ENCODE results near the gene NEK1.
A peak's percentile ranks its signal among the peaks of the same experiment; 100 is the strongest.

The NEK1 gene

GRCh38 chr4:169420291-169420690 lies 192.1 kb downstream of the NEK1 start:
- no peak for DNase-seq (ENCODE audit: low read depth in 2 of 2)

- no peak for DNase-seq (ENCODE audit: low read depth in 2 of 2)
These were observed 193.5 kb downstream of the NEK1 start for GRCh38 chr4:169418846-169419245.

GRCh38 chr4:169417629-169418282 lies 194.6 kb downstream of the NEK1 start:
- no peak for DNase-seq (ENCODE audit: low read depth in 2 of 2)

- no peak for DNase-seq (ENCODE audit: low read depth in 2 of 2)
These were observed 195.4 kb downstream of the NEK1 start for GRCh38 chr4:169416997-169417396.

GRCh38 chr4:169416461-169416860 lies 195.9 kb downstream of the NEK1 start:
- DNase-seq (ENCODE audit: low read depth in 2 of 2): no peak

GRCh38 chr4:169414913-169415312 lies 197.5 kb downstream of the NEK1 start:
- no peak for DNase-seq (ENCODE audit: low read depth in 2 of 2)

- DNase-seq (ENCODE audit: low read depth in 2 of 2): no peak
These were observed 200.3 kb downstream of the NEK1 start for GRCh38 chr4:169412046-169412445.

GRCh38 chr4:169410839-169411770 lies 201.3 kb downstream of the NEK1 start:
- peak; percentile 19 to 30 for DNase-seq (ENCODE audit: low read depth in 2 of 2)

GRCh38 chr4:169407217-169407845 lies 205.1 kb downstream of the NEK1 start:
- DNase-seq (ENCODE audit: low read depth in 2 of 2): no peak

GRCh38 chr4:169404960-169405359 lies 207.4 kb downstream of the NEK1 start:
- no peak for DNase-seq (ENCODE audit: low read depth in 2 of 2)

GRCh38 chr4:169400832-169401231 lies 211.6 kb downstream of the NEK1 start:
- no peak for DNase-seq (ENCODE audit: low read depth in 2 of 2)

GRCh38 chr4:169399976-169400767 lies 212.2 kb downstream of the NEK1 start:
- no peak for DNase-seq (ENCODE audit: low read depth in 2 of 2)

- DNase-seq (ENCODE audit: low read depth in 2 of 2): no peak
These were observed 214.1 kb downstream of the NEK1 start for GRCh38 chr4:169398316-169398715.

- DNase-seq (ENCODE audit: low read depth in 2 of 2): no peak
These were observed 214.6 kb downstream of the NEK1 start for GRCh38 chr4:169397762-169398161.

GRCh38 chr4:169385376-169385775 lies 227.0 kb downstream of the NEK1 start:
- no peak for DNase-seq (ENCODE audit: low read depth in 2 of 2)

- DNase-seq (ENCODE audit: low read depth in 2 of 2): no peak
These were observed 227.6 kb downstream of the NEK1 start for GRCh38 chr4:169384779-169385178.

- DNase-seq (ENCODE audit: low read depth in 2 of 2): no peak
These were observed 228.7 kb downstream of the NEK1 start for GRCh38 chr4:169383724-169384123.

- no peak for DNase-seq (ENCODE audit: low read depth in 2 of 2)
These were observed 232.7 kb downstream of the NEK1 start for GRCh38 chr4:169379688-169380087.

GRCh38 chr4:169377367-169377766 lies 235.0 kb downstream of the NEK1 start:
- no peak for DNase-seq (ENCODE audit: low read depth in 2 of 2)

- no peak for DNase-seq (ENCODE audit: low read depth in 2 of 2)
These were observed 236.0 kb downstream of the NEK1 start for GRCh38 chr4:169376421-169376820.

- no peak for DNase-seq (ENCODE audit: low read depth in 2 of 2)
These were observed 239.6 kb downstream of the NEK1 start for GRCh38 chr4:169372791-169373190.

- no peak for DNase-seq (ENCODE audit: low read depth in 2 of 2)
These were observed 242.7 kb downstream of the NEK1 start for GRCh38 chr4:169369634-169370033.
